Thyroid gland (tissue), 4 donors: Measurements from ENCODE around the gene ZBTB34. TPM values are rescaled to one million over a fixed set of nuclear protein-coding genes. Genes with fewer than 3 reads are reported as not detected.
A peak's percentile ranks its signal among the peaks of the same experiment; 100 is the strongest.

Experiments
- DNase-seq, 2 donors: peaks; one replicate each; pipeline ENCODE4 v3.0.0-alpha.2; 2019
- H3K27ac ChIP-seq, 3 donors: fragments of 200-600 bp; sonication (generic); 1 replicate in 2 of 3; 2 replicates in 1 of 3; pipeline ENCODE4 v1.5.1; 2016 to 2019; ENCODE audit warnings: mild to moderate bottlenecking in 1 of 3, moderate library complexity in 1 of 3
- H3K27me3 ChIP-seq: fragments of 200-600 bp; sonication (generic); one replicate; pipeline ENCODE4 v1.5.1; 2019
- H3K36me3 ChIP-seq, 2 donors: fragments of 200-600 bp; sonication (generic); one replicate each; pipeline ENCODE4 v1.5.1; 2016 to 2019
- H3K4me1 ChIP-seq, 2 donors: fragments of 200-600 bp; sonication (generic); one replicate each; pipeline ENCODE4 v1.5.1; 2017 to 2019
- H3K4me3 ChIP-seq, 3 donors: fragments of 200-600 bp; sonication (generic); replicated peaks in 1 of 3; 1 replicate in 2 of 3; 2 replicates in 1 of 3; pipeline ENCODE4 v1.5.1; 2016; ENCODE audit warnings: mild to moderate bottlenecking in 1 of 3
- H3K9me3 ChIP-seq: fragments of 200-600 bp; sonication (generic); one replicate; pipeline ENCODE4 v1.5.1; 2017
- POLR2A ChIP-seq, 2 donors: fragments of 450-650 bp; IDR thresholded peaks; one replicate each; pipeline ENCODE4 v1.6.1; 2017; ENCODE audit warnings: antibody characterized with exemption in 2 of 2, mild to moderate bottlenecking in 2 of 2, moderate library complexity in 1 of 2
- WGBS, 2 donors: methylation state at CpG; one replicate each; pipeline ENCODE4 v1.1.5; 2017; 5-methylcytosine and 5-hydroxymethylcytosine counted together
- intact Hi-C: fragments of 100-400 bp; cut with DNase I; formaldehyde crosslinking; loops from one replicate; pipeline ENCODE4 v1.15.1; 2023
- total RNA-seq, 4 donors: library from RNA; depleted of rRNA; stranded (reverse); fragments of >200 nt; gene quantifications; one replicate each; pipeline ENCODE4 v1.2.3, GENCODE V29; 2016
- TF ChIP-seq, protein P1 (sequence below), 6 experiments: fragments of 200-600 bp in 3 of 6; fragments of 450-650 bp in 3 of 6; sonication (generic) in 3 of 6; IDR thresholded peaks; one replicate each; pipeline ENCODE4 v1.5.1; 2016 to 2019; ENCODE audit warnings: antibody characterized with exemption in 6 of 6, mild to moderate bottlenecking in 2 of 6, inconsistent platforms in 1 of 6, moderate library complexity in 1 of 6

The ZBTB34 gene
- total RNA-seq, 4 donors from 2014 or later, result 8.6 to 17.1 (median 12.0) TPM

DNA sequence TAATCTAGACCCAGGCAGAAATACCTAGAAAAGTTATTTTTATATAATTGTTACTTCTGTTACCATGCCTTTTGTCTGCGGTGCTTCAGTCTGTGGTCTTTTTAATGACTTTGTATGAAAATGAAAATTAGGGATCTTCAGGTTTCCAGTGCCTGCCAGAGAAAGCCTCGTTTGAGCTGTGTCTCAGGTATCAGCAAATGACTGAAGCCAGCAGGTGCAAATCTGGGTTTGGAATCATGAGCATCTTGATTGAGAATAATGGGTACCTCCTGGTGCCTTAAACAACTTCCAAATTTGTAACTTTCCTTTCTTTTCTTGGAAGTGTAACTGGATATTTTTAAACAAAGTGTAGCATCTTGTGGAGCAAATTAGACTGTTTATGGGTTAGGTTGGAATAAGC is 4.3 kb downstream of the ZBTB34 start:
- no peak for DNase-seq
- Histone ChIP-seq H3K27ac (no peak overlapping the region), H3K4me1 (peaks cover 18 to 22% of the 10 kb centered on the region in 2 donors), H3K27me3 (no peaks in the 10 kb centered on the region), H3K9me3 (no peaks in the 10 kb centered on the region), H3K4me3 (no peak overlapping the region), H3K36me3 (peaks cover 0 to 2% of the 10 kb centered on the region in 2 donors)
- TF ChIP-seq POLR2A (IDR thresholded peaks at IDR 0.05), result no peak
- TF ChIP-seq, protein P1, sequence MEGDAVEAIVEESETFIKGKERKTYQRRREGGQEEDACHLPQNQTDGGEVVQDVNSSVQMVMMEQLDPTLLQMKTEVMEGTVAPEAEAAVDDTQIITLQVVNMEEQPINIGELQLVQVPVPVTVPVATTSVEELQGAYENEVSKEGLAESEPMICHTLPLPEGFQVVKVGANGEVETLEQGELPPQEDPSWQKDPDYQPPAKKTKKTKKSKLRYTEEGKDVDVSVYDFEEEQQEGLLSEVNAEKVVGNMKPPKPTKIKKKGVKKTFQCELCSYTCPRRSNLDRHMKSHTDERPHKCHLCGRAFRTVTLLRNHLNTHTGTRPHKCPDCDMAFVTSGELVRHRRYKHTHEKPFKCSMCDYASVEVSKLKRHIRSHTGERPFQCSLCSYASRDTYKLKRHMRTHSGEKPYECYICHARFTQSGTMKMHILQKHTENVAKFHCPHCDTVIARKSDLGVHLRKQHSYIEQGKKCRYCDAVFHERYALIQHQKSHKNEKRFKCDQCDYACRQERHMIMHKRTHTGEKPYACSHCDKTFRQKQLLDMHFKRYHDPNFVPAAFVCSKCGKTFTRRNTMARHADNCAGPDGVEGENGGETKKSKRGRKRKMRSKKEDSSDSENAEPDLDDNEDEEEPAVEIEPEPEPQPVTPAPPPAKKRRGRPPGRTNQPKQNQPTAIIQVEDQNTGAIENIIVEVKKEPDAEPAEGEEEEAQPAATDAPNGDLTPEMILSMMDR (IDR thresholded peaks at IDR 0.05), result no peak
- intact Hi-C loops, result no loop called here
- 77 to 81% methylated on average over 2 of the region's 2 CpGs for WGBS, 2 donors

DNA sequence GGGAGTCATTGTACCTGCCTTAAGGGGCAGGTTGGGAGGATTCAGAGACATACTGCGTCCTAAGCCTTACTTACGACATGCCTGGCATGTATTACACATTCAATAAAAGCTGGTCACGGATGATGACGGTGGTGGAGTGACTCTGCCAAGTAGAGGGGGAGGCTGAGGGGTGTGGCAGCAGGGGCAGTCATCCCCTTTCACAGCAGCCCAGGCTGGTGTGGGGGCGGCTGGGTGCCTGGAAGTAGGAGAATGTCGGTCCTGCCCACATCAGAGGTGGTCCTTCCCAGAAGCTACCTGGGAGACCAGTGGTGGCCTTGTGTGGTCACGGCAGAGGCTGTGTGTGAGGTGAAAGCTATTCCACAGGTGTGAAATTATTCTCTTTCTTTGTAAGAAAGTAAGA is 8.9 kb downstream of the ZBTB34 start:
- no peak for DNase-seq
- no peak overlapping the region for H3K4me3 ChIP-seq
- H3K27me3 ChIP-seq, result no peaks in the 10 kb centered on the region
- intact Hi-C loops, result no loop called here
- H3K9me3 ChIP-seq, result no peaks in the 10 kb centered on the region
- peaks cover 0 to under 1% of the 10 kb centered on the region in 2 donors for H3K4me1 ChIP-seq
- TF ChIP-seq, protein P1 (IDR thresholded peaks at IDR 0.05), result no peak
- no peak for TF ChIP-seq POLR2A (IDR thresholded peaks at IDR 0.05)
- 92% methylated on average over 7 of the region's 7 CpGs for WGBS, 2 donors
- no peak overlapping the region for H3K27ac ChIP-seq
- peaks cover 0 to 2% of the 10 kb centered on the region in 2 donors for H3K36me3 ChIP-seq

DNA sequence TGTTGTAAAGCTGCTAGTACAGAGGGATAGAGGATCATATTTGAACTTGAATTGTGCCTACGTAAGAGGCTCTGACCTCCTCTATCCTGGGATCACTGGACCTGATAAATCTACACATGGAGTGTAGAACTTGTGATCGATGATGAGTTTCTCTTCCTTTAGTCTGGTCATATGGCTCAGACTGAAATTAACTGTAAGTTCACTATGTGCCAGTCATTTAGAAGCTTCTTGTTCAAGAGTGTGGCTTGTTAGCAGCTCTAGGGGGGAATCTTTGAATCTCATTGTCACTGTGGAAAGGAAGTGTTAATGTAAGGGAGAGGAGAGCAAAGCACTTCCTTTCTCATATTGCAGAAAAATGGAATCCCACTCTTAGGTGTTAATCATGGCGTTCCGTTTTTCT is 12.1 kb downstream of the ZBTB34 start:
- TF ChIP-seq POLR2A (IDR thresholded peaks at IDR 0.05), result no peak
- TF ChIP-seq, protein P1 (IDR thresholded peaks at IDR 0.05), result no peak
- no peaks in the 10 kb centered on the region for H3K36me3 ChIP-seq
- H3K27ac ChIP-seq, result no peak overlapping the region
- H3K9me3 ChIP-seq, result no peaks in the 10 kb centered on the region
- H3K4me3 ChIP-seq, result no peak overlapping the region
- intact Hi-C loops, result no loop called here
- peaks cover 0 to 7% of the 10 kb centered on the region in 2 donors for H3K4me1 ChIP-seq
- 77 to 80% methylated on average over 4 of the region's 4 CpGs for WGBS, 2 donors
- H3K27me3 ChIP-seq, result no peaks in the 10 kb centered on the region
- no peak for DNase-seq

DNA sequence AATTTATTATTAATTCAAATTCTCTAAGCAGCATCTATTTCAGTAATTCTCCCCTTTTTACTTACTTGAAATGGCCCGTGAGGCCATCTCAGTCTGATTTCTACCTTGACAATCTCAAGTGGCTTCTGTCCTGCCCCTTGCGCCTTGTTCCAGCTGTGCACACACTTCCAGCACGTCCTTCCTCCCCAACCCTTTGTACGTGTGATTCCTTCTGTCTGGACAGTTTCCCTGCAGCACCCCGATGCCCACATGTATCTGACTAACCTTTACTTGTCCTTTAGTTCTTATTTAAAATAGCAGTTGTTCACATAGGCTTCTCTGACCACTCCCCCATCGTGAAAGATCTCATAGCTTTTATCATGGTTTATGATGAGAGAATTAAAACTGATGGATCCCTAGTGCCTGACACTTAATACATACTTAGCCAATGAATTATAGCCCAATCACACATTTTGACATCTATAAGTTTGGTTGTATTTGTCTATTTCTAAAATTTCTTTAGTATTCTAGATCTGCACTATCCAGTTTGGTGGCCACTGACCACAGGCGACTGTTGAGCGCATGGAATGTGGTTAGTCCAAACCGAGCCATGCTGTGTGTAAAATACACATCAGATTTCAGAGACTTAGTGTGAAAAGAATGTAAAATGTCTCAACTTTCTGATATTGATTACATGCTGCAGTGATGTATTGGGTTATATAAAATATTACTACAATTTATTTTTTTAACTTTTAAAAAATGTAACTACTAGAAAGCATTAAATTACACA is 14.3 kb downstream of the ZBTB34 start:
- 55 to 58% methylated on average over 9 of the region's 9 CpGs for WGBS, 2 donors
- H3K27ac ChIP-seq, result no peak overlapping the region
- H3K27me3 ChIP-seq, result no peaks in the 10 kb centered on the region
- TF ChIP-seq, protein P1 (IDR thresholded peaks at IDR 0.05), result no peak
- TF ChIP-seq POLR2A (IDR thresholded peaks at IDR 0.05), result no peak
- DNase-seq, result peak; percentile 14 to 24
- H3K4me3 ChIP-seq, result no peak overlapping the region
- intact Hi-C loops, result no loop called here
- H3K9me3 ChIP-seq, result no peaks in the 10 kb centered on the region
- peaks cover 0 to 7% of the 10 kb centered on the region in 2 donors for H3K4me1 ChIP-seq
- peaks cover 2 to 3% of the 10 kb centered on the region in 2 donors for H3K36me3 ChIP-seq

DNA sequence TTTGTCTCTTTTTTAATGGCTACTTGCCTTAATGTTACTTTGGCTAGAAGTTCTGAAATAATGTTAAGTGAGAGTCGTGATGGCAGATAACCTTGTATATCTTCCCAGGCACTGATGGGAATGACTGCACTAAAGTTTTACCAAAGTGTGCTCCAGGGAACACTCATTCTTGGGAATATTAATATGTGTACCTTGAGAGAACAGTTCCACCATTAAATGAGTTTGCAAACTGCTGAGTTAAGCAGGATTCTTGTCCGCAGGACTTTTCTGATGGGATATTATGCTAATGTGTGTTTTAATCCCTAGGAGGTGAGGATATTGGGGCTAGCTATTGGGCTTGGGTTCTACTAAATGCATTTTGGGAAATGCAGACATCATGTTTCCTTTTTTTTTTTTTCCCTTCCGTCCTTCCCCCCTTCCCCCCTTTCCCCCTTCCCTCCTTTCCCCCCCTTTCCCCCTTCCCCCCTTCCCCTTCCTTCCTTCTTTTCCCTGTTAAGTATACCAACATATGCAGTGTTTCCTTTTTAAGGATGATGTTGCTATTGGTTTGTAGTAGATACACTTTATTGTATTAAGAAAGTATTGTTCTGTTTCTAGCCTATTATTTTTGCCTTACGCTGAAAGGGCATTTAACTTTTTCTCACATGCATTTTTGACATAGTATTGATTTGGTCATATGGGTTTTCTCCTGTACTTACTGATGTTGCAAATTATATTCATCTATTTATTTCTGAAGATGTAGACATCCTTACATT is 15.5 kb downstream of the ZBTB34 start:
- TF ChIP-seq, protein P1 (IDR thresholded peaks at IDR 0.05), result no peak
- TF ChIP-seq POLR2A (IDR thresholded peaks at IDR 0.05), result no peak
- no peaks in the 10 kb centered on the region for H3K27me3 ChIP-seq
- 82 to 84% methylated on average over 4 of the region's 4 CpGs for WGBS, 2 donors
- no peak overlapping the region for H3K4me3 ChIP-seq
- peaks cover 0 to 7% of the 10 kb centered on the region in 2 donors for H3K4me1 ChIP-seq
- intact Hi-C loops, result no loop called here
- H3K9me3 ChIP-seq, result no peaks in the 10 kb centered on the region
- H3K27ac ChIP-seq, result no peak overlapping the region
- H3K36me3 ChIP-seq, result peaks cover 10 to 14% of the 10 kb centered on the region in 2 donors
- DNase-seq, result no peak
